GM12872 (cell line): Measurements from ENCODE around the gene EDA.

Experiments used
- TF ChIP-seq, protein P1 (sequence below): IDR thresholded peaks from 3 replicates; pipeline ENCODE4 v1.5.1; 2011; ENCODE audit warnings: low read depth, mild to moderate bottlenecking, low read length, moderate library complexity; ENCODE audit not compliant: insufficient read depth

Gene EDA

DNA sequence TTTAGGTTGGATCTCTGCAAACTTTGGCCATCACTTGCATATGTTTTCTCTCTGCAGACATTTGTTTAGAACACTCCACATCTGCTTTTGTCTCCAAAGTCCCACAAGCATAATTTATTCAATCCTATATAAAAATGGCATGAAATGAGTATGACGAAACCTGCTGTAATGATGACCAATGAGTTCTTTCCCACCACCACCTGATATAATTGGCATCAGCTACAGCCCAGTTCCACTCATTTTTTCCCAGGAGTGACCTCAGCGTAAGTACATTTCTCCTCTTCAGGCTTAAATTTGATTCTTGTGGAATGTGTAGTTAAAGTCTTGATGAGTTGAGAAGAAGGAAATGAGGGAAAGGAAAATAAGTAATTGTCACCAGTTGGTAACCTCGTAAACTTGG, 228.7 kb downstream of the EDA start:
- TF ChIP-seq, protein P1, sequence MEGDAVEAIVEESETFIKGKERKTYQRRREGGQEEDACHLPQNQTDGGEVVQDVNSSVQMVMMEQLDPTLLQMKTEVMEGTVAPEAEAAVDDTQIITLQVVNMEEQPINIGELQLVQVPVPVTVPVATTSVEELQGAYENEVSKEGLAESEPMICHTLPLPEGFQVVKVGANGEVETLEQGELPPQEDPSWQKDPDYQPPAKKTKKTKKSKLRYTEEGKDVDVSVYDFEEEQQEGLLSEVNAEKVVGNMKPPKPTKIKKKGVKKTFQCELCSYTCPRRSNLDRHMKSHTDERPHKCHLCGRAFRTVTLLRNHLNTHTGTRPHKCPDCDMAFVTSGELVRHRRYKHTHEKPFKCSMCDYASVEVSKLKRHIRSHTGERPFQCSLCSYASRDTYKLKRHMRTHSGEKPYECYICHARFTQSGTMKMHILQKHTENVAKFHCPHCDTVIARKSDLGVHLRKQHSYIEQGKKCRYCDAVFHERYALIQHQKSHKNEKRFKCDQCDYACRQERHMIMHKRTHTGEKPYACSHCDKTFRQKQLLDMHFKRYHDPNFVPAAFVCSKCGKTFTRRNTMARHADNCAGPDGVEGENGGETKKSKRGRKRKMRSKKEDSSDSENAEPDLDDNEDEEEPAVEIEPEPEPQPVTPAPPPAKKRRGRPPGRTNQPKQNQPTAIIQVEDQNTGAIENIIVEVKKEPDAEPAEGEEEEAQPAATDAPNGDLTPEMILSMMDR = no peak

DNA sequence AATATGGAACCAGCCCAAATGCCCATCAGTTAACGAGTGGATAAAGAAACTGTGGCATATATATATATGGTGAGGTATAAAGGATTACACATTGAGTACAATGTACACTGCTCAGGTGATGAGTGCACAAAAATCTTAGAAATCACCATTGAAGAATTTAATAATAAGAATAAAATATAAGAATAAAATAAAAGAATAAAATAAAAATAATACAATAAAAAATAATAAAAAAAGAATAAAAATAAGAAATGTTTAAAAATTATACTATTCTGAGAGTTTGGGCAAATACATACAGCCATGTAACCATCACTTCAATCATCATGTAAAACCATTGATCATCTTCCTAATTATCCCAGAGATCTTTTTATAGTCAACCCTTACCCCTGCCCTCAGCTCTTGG, 260.3 kb downstream of the EDA start:
- TF ChIP-seq, protein P1 = no peak

DNA sequence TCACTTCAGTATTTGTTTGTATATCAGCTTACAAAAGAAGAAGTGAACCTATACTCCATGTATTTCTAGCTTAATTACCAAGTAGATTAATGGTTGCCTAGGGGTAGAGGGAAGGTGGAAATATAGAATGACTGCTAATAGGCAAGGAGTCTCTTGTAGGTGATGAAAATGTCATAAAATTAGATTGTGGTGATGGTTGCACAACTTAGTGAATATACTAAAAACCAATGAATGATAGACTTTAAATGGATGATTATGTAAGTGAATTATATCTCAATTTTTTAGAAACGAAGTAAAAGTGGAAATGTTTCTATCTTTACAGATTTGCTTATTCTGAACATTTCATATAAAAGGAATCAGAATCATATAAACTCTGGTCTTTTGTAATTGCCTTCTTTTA, 268.3 kb downstream of the EDA start:
- TF ChIP-seq, protein P1 = no peak

DNA sequence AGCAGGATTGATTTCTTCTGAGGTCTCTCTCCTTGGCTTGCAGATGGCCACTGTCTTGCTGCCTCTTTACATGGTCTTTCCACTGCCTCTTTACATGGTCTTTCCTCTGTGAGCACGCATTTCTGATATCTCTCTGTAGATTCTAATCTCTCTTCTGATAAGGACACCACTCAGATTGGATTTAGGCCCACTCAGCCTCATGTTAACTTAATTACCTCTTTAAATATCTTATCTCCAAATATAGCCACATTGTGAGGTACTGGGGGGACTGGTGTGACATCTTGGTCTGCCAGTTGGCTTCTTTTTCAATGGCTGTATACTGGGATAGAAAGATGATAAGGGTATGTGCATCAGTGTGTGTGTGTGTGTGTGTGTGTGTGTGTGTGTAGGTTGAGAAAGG, 280.1 kb downstream of the EDA start:
- TF ChIP-seq, protein P1 = no peak

DNA sequence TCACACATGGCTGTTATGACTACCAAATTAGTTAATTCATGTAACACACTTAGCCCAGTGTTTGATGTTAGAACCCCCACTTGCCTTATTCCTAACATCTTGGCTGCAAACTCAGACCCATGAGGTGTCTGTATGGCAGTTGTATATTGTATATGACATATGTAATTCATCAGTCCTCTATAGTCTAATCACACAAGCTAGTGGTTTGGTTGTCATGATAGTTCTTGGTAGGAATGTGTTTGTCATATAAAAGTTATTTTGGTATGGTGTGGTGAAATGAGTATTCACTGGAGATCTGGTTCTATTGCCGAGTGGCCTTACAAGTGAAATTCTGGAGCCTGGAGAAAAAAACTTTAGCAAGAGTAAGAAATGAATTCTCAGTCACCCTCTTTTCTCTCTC, 284.6 kb downstream of the EDA start:
- TF ChIP-seq, protein P1 = no peak

- TF ChIP-seq, protein P1 = no peak
Observed at GRCh38 chrX:69906447-69906846, 290.5 kb downstream of the EDA start.

DNA sequence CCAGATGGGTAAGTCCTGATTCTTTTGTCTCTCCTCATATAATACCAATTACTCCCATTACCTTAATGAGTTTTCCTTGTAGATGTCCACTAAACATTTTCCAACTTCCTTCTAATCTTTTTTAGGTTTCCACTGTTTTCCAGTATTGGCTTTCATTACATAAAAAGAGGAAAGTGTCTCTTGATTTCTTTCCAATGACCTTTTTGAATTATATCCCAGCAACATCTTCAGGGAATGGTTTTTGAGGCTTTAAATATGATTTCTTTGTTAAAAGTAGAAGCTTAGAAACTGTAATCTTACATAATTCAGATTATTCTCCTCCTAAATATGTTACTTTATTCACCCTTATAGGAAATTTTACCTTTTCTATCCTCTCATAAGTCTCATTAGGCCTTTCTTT, 298.9 kb downstream of the EDA start:
- TF ChIP-seq, protein P1 = no peak

- TF ChIP-seq, protein P1 = no peak
Observed at GRCh38 chrX:69919749-69920148, 303.8 kb downstream of the EDA start.
